ENCODE data around the gene HBP1. TPM values are rescaled to one million over a fixed set of nuclear protein-coding genes. Genes with fewer than 3 reads are reported as not detected.

HBP1 gene
- polyA plus RNA-seq, 1 donor from 2014 or later: 37.7 TPM

GRCh38 chr7:107147464-107148393 is 21.1 kb upstream of the HBP1 start:
- no peak overlapping the region for H3K4me3 ChIP-seq (ENCODE audit: low read length)
- H3K36me3 ChIP-seq (ENCODE audit: insufficient read depth, low read length): peaks cover 5% of the 10 kb centered on the region
- no peaks in the 10 kb centered on the region for H3K9me2 ChIP-seq (ENCODE audit: insufficient read depth, low read length)
- H3K4me2 ChIP-seq (ENCODE audit: low read length): no peak overlapping the region
- no peaks in the 10 kb centered on the region for H3K79me2 ChIP-seq (replicated peaks; ENCODE audit: insufficient read depth, low read length)
- TF ChIP-seq EP300 (conservative IDR thresholded peaks at IDR 0.05; ENCODE audit: poor library complexity, severe bottlenecking) (no peak), RAD21 (conservative IDR thresholded peaks at IDR 0.05) (peak; percentile 41), SMC3 (conservative IDR thresholded peaks at IDR 0.05; ENCODE audit: poor library complexity) (peak; percentile 60), EZH2 (IDR thresholded peaks at IDR 0.05; ENCODE audit: borderline replicate concordance, insufficient read depth, low read length, poor library complexity, severe bottlenecking) (no peak), POLR2AphosphoS5 (IDR thresholded peaks at IDR 0.05) (no peak), TAF1 (IDR thresholded peaks at IDR 0.05; ENCODE audit: low read depth) (no peak)
- TF ChIP-seq, protein P1, sequence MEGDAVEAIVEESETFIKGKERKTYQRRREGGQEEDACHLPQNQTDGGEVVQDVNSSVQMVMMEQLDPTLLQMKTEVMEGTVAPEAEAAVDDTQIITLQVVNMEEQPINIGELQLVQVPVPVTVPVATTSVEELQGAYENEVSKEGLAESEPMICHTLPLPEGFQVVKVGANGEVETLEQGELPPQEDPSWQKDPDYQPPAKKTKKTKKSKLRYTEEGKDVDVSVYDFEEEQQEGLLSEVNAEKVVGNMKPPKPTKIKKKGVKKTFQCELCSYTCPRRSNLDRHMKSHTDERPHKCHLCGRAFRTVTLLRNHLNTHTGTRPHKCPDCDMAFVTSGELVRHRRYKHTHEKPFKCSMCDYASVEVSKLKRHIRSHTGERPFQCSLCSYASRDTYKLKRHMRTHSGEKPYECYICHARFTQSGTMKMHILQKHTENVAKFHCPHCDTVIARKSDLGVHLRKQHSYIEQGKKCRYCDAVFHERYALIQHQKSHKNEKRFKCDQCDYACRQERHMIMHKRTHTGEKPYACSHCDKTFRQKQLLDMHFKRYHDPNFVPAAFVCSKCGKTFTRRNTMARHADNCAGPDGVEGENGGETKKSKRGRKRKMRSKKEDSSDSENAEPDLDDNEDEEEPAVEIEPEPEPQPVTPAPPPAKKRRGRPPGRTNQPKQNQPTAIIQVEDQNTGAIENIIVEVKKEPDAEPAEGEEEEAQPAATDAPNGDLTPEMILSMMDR (IDR thresholded peaks at IDR 0.05; ENCODE audit: poor library complexity, severe bottlenecking): peak; percentile 62
- H2AFZ ChIP-seq (ENCODE audit: low read depth, low read length): no peak overlapping the region
- no peak overlapping the region for H3K9ac ChIP-seq (ENCODE audit: low read length)
- H3F3A ChIP-seq (ENCODE audit: insufficient read depth, low read length, poor library complexity, severe bottlenecking): no peaks in the 10 kb centered on the region
- no peaks in the 10 kb centered on the region for H3K9me3 ChIP-seq (ENCODE audit: low read length)
- H4K20me1 ChIP-seq (ENCODE audit: insufficient read depth): no peaks in the 10 kb centered on the region
- H3K27ac ChIP-seq (ENCODE audit: low read length): no peak overlapping the region
- H3K27me3 ChIP-seq (ENCODE audit: insufficient read depth, low read depth, low read length): no peaks in the 10 kb centered on the region

- H3K27me3 ChIP-seq (ENCODE audit: insufficient read depth, low read depth, low read length): no peaks in the 10 kb centered on the region
- H2AFZ ChIP-seq (ENCODE audit: low read depth, low read length): no peak overlapping the region
- TF ChIP-seq, protein P1 (IDR thresholded peaks at IDR 0.05; ENCODE audit: poor library complexity, severe bottlenecking): no peak
- no peak for TF ChIP-seq EP300 (conservative IDR thresholded peaks at IDR 0.05; ENCODE audit: poor library complexity, severe bottlenecking)
- H3K9me3 ChIP-seq (ENCODE audit: low read length): no peaks in the 10 kb centered on the region
- no peak overlapping the region for H3K9ac ChIP-seq (ENCODE audit: low read length)
- no peaks in the 10 kb centered on the region for H3K9me2 ChIP-seq (ENCODE audit: insufficient read depth, low read length)
- H3K79me2 ChIP-seq (replicated peaks; ENCODE audit: insufficient read depth, low read length): no peaks in the 10 kb centered on the region
- H3K4me3 ChIP-seq (ENCODE audit: low read length): no peak overlapping the region
- H3K36me3 ChIP-seq (ENCODE audit: insufficient read depth, low read length): peaks cover 5% of the 10 kb centered on the region
- H3K4me2 ChIP-seq (ENCODE audit: low read length): no peak overlapping the region
- H3F3A ChIP-seq (ENCODE audit: insufficient read depth, low read length, poor library complexity, severe bottlenecking): no peaks in the 10 kb centered on the region
- no peak overlapping the region for H3K27ac ChIP-seq (ENCODE audit: low read length)
- H4K20me1 ChIP-seq (ENCODE audit: insufficient read depth): no peaks in the 10 kb centered on the region
Measured at GRCh38 chr7:107148721-107149120, 20.1 kb upstream of the HBP1 start.

DNA sequence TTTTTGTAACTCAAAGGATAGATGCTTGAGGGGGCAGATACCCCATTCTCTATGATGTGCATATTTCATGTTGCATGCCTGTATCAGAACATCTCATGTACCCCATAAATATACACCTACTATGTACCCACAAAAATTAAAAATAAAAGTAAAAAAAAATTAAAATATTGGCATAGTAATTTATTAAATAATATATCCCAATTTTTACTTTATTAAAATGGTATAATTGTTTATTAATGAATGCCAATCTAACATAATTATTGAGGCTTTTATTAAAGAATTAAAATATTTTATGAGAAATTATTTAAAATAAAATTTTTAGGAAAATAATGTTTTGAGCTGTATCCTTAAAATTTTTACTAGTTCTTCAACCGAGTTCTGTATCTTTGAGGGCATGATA is 18.9 kb upstream of the HBP1 start:
- H3K4me3 ChIP-seq (ENCODE audit: low read length): no peak overlapping the region
- H3F3A ChIP-seq (ENCODE audit: insufficient read depth, low read length, poor library complexity, severe bottlenecking): no peaks in the 10 kb centered on the region
- no peak overlapping the region for H3K27ac ChIP-seq (ENCODE audit: low read length)
- H3K36me3 ChIP-seq (ENCODE audit: insufficient read depth, low read length): peaks cover 5% of the 10 kb centered on the region
- H3K27me3 ChIP-seq (ENCODE audit: insufficient read depth, low read depth, low read length): no peaks in the 10 kb centered on the region
- no peak overlapping the region for H3K9ac ChIP-seq (ENCODE audit: low read length)
- no peak overlapping the region for H2AFZ ChIP-seq (ENCODE audit: low read depth, low read length)
- no peak overlapping the region for H3K4me2 ChIP-seq (ENCODE audit: low read length)
- TF ChIP-seq REST (IDR thresholded peaks at IDR 0.05; ENCODE audit: borderline replicate concordance) (no peak), SMC3 (conservative IDR thresholded peaks at IDR 0.05; ENCODE audit: poor library complexity) (no peak), RAD21 (conservative IDR thresholded peaks at IDR 0.05) (no peak), TAF1 (IDR thresholded peaks at IDR 0.05; ENCODE audit: low read depth) (no peak), EZH2 (IDR thresholded peaks at IDR 0.05; ENCODE audit: borderline replicate concordance, insufficient read depth, low read length, poor library complexity, severe bottlenecking) (no peak), MXI1 (conservative IDR thresholded peaks at IDR 0.05; ENCODE audit: poor library complexity, severe bottlenecking) (no peak), EP300 (conservative IDR thresholded peaks at IDR 0.05; ENCODE audit: poor library complexity, severe bottlenecking) (no peak), POLR2AphosphoS5 (IDR thresholded peaks at IDR 0.05) (no peak)
- TF ChIP-seq, protein P1 (IDR thresholded peaks at IDR 0.05; ENCODE audit: poor library complexity, severe bottlenecking): no peak
- no peaks in the 10 kb centered on the region for H3K9me2 ChIP-seq (ENCODE audit: insufficient read depth, low read length)
- no peaks in the 10 kb centered on the region for H3K79me2 ChIP-seq (replicated peaks; ENCODE audit: insufficient read depth, low read length)
- H4K20me1 ChIP-seq (ENCODE audit: insufficient read depth): no peaks in the 10 kb centered on the region
- H3K9me3 ChIP-seq (ENCODE audit: low read length): no peaks in the 10 kb centered on the region

All from neural cell (in vitro differentiated cells).